ENCODE results near the gene OTUB1. TPM values are rescaled to one million over a fixed set of nuclear protein-coding genes. Genes with fewer than 3 reads are reported as not detected.

The OTUB1 gene
- polyA plus RNA-seq, 1 donor (not counting 4 experiments of a cell fraction or from before 2014, with no cell fraction given) = 106 TPM

- Histone ChIP-seq H3K79me2 (ENCODE audit: control insufficient read depth, insufficient read depth, low read length) (peaks cover 50% of the 10 kb centered on the region), H3K27me3 (ENCODE audit: control insufficient read depth, extremely low read depth, insufficient read depth, low read length) (no peaks in the 10 kb centered on the region), H3K9ac (ENCODE audit: control insufficient read depth, extremely low read depth, insufficient read depth, low read length) (no peak overlapping the region), H2AFZ (ENCODE audit: control insufficient read depth, low read length) (no peak overlapping the region), H3K36me3 (ENCODE audit: control insufficient read depth in 2 of 2, extremely low read depth in 1 of 2, insufficient read depth in 2 of 2, low read length in 2 of 2) (peaks cover 0 to 2% of the 10 kb centered on the region in 2 experiments), H3K4me1 (ENCODE audit: control insufficient read depth, extremely low read depth, insufficient read depth, low read length) (peaks cover 17% of the 10 kb centered on the region), H3K27ac (ENCODE audit: control insufficient read depth, insufficient read depth, low read length) (no peak overlapping the region), H3K4me2 (ENCODE audit: control insufficient read depth, extremely low read depth, insufficient read depth, low read depth, low read length) (no peak overlapping the region), H3K9me1 (ENCODE audit: control insufficient read depth, extremely low read depth, insufficient read depth, low read length) (no peaks in the 10 kb centered on the region), H4K20me1 (ENCODE audit: control insufficient read depth, extremely low read depth, insufficient read depth, low read length) (no peaks in the 10 kb centered on the region), H3K4me3 (ENCODE audit: control insufficient read depth in 2 of 3, extremely low read depth in 1 of 3, insufficient read depth in 2 of 3, low read depth in 1 of 3, low read length in 3 of 3) (no peak overlapping the region), H3K9me3 (ENCODE audit: control insufficient read depth, low read depth, low read length) (no peaks in the 10 kb centered on the region)
- DNase-seq (ENCODE audit: low read depth, low spot score) = no peak
- dilution Hi-C loops (cut with MboI; ENCODE audit: extremely low pct_ligation_motif_present, low sequenced_read_pairs) = no loop called here
- no peak for FAIRE-seq
- TF ChIP-seq EZH2 (IDR thresholded peaks at IDR 0.05; ENCODE audit: low read length) = no peak
- no peak for TF ChIP-seq CTCF (optimal IDR thresholded peaks at IDR 0.05 in 1 of 3, IDR thresholded peaks at IDR 0.05 in 1 of 3, conservative IDR thresholded peaks at IDR 0.05 in 1 of 3; ENCODE audit: extremely low read depth in 1 of 3, insufficient read depth in 2 of 3, low read length in 3 of 3)
Observed at GRCh38 chr11:63940786-63941185, 45.5 kb upstream of the OTUB1 start.

GRCh38 chr11:63941901-63942300 lies 44.3 kb upstream of the OTUB1 start:
- Histone ChIP-seq H3K27me3 (ENCODE audit: control insufficient read depth, extremely low read depth, insufficient read depth, low read length) (no peaks in the 10 kb centered on the region), H3K79me2 (ENCODE audit: control insufficient read depth, insufficient read depth, low read length) (peaks cover 50% of the 10 kb centered on the region), H3K9ac (ENCODE audit: control insufficient read depth, extremely low read depth, insufficient read depth, low read length) (no peak overlapping the region), H2AFZ (ENCODE audit: control insufficient read depth, low read length) (no peak overlapping the region), H3K27ac (ENCODE audit: control insufficient read depth, insufficient read depth, low read length) (no peak overlapping the region), H3K4me1 (ENCODE audit: control insufficient read depth, extremely low read depth, insufficient read depth, low read length) (peaks cover 17% of the 10 kb centered on the region), H3K9me3 (ENCODE audit: control insufficient read depth, low read depth, low read length) (no peaks in the 10 kb centered on the region), H4K20me1 (ENCODE audit: control insufficient read depth, extremely low read depth, insufficient read depth, low read length) (no peaks in the 10 kb centered on the region), H3K4me2 (ENCODE audit: control insufficient read depth, extremely low read depth, insufficient read depth, low read depth, low read length) (no peak overlapping the region), H3K4me3 (ENCODE audit: control insufficient read depth in 2 of 3, extremely low read depth in 1 of 3, insufficient read depth in 2 of 3, low read depth in 1 of 3, low read length in 3 of 3) (no peak overlapping the region), H3K9me1 (ENCODE audit: control insufficient read depth, extremely low read depth, insufficient read depth, low read length) (no peaks in the 10 kb centered on the region), H3K36me3 (ENCODE audit: control insufficient read depth in 2 of 2, extremely low read depth in 1 of 2, insufficient read depth in 2 of 2, low read length in 2 of 2) (peaks cover 6 to 12% of the 10 kb centered on the region in 2 experiments)
- TF ChIP-seq EZH2 (IDR thresholded peaks at IDR 0.05; ENCODE audit: low read length) (no peak), CTCF (optimal IDR thresholded peaks at IDR 0.05 in 1 of 3, IDR thresholded peaks at IDR 0.05 in 1 of 3, conservative IDR thresholded peaks at IDR 0.05 in 1 of 3; ENCODE audit: extremely low read depth in 1 of 3, insufficient read depth in 2 of 3, low read length in 3 of 3) (no peak)
- FAIRE-seq = no peak
- no peak for DNase-seq (ENCODE audit: low read depth, low spot score)
- dilution Hi-C loops (cut with MboI; ENCODE audit: extremely low pct_ligation_motif_present, low sequenced_read_pairs) = no loop called here
